DND-41 (cell line): ENCODE data around the gene NEU1.

Experiments
- EZH2 ChIP-seq: IDR thresholded peaks from 3 replicates; pipeline ENCODE4 v1.6.1; 2012; ENCODE audit warnings: borderline replicate concordance, low read depth, mild to moderate bottlenecking, moderate library complexity, low read length, inconsistent platforms; ENCODE audit not compliant: severe bottlenecking
- TF ChIP-seq, protein P1 (sequence below): IDR thresholded peaks from 2 replicates; pipeline ENCODE4 v1.5.1; 2012; ENCODE audit warnings: borderline replicate concordance, low read length, moderate library complexity, mild to moderate bottlenecking; ENCODE audit not compliant: poor library complexity, severe bottlenecking; ENCODE audit errors: extremely low read depth

GRCh38 chr6:31822036-31822821 is 40.4 kb downstream of the NEU1 start:
- TF ChIP-seq, protein P1, sequence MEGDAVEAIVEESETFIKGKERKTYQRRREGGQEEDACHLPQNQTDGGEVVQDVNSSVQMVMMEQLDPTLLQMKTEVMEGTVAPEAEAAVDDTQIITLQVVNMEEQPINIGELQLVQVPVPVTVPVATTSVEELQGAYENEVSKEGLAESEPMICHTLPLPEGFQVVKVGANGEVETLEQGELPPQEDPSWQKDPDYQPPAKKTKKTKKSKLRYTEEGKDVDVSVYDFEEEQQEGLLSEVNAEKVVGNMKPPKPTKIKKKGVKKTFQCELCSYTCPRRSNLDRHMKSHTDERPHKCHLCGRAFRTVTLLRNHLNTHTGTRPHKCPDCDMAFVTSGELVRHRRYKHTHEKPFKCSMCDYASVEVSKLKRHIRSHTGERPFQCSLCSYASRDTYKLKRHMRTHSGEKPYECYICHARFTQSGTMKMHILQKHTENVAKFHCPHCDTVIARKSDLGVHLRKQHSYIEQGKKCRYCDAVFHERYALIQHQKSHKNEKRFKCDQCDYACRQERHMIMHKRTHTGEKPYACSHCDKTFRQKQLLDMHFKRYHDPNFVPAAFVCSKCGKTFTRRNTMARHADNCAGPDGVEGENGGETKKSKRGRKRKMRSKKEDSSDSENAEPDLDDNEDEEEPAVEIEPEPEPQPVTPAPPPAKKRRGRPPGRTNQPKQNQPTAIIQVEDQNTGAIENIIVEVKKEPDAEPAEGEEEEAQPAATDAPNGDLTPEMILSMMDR: no peak
- TF ChIP-seq EZH2: no peak
